Neural progenitor cell (in vitro differentiated cells): ENCODE results near the gene TCF4. TPM values are rescaled to one million over a fixed set of nuclear protein-coding genes. Genes with fewer than 3 reads are reported as not detected.
A peak's percentile ranks its signal among the peaks of the same experiment; 100 is the strongest.

Experiments used
- DNase-seq: peaks from one replicate; pipeline ENCODE4 v3.0.0-alpha.2; 2016; ENCODE audit warnings: low spot score
- H2AFZ ChIP-seq: fragments of 200-600 bp; sonication (generic); replicated peaks from 2 replicates; pipeline ENCODE4 v1.6.1; 2016; ENCODE audit warnings: antibody characterized with exemption
- H3F3A ChIP-seq: fragments of 200-600 bp; sonication (generic); 2 replicates; pipeline ENCODE4 v1.6.1; 2016; ENCODE audit warnings: antibody characterized with exemption, low read depth
- H3K27ac ChIP-seq: fragments of 200-600 bp; sonication (generic); 2 replicates; pipeline ENCODE4 v1.5.1; 2016; ENCODE audit warnings: mild to moderate bottlenecking
- H3K27me3 ChIP-seq: fragments of 200-600 bp; sonication (generic); 2 replicates; pipeline ENCODE4 v1.6.1; 2016; ENCODE audit warnings: mild to moderate bottlenecking, moderate library complexity
- H3K36me3 ChIP-seq: fragments of 200-600 bp; sonication (generic); 2 replicates; pipeline ENCODE4 v1.5.1; 2016
- H3K4me1 ChIP-seq: fragments of 200-600 bp; sonication (generic); 2 replicates; pipeline ENCODE4 v1.6.1; 2016; ENCODE audit warnings: mixed run types
- H3K4me2 ChIP-seq: fragments of 200-600 bp; sonication (generic); 2 replicates; pipeline ENCODE4 v1.6.1; 2016
- H3K4me3 ChIP-seq: fragments of 200-600 bp; sonication (generic); 2 replicates; pipeline ENCODE4 v1.5.1; 2016
- H3K79me2 ChIP-seq: fragments of 200-600 bp; sonication (generic); 2 replicates; pipeline ENCODE4 v1.6.1; 2016; ENCODE audit warnings: low read depth
- H3K9ac ChIP-seq: fragments of 200-600 bp; sonication (generic); 2 replicates; pipeline ENCODE4 v1.6.1; 2016
- H3K9me3 ChIP-seq: fragments of 200-600 bp; sonication (generic); 2 replicates; pipeline ENCODE4 v1.5.1; 2016; ENCODE audit warnings: low read depth
- H4K20me1 ChIP-seq: fragments of 200-600 bp; sonication (generic); 2 replicates; pipeline ENCODE4 v1.6.1; 2016; ENCODE audit warnings: low read depth
- H3K27ac Mint-ChIP-seq: 3 replicates; pipeline ENCODE4 v1.8.0; 2021; ENCODE audit warnings: mixed read lengths
- H3K27me3 Mint-ChIP-seq: 2 replicates; pipeline ENCODE4 v1.8.0; 2022; ENCODE audit warnings: low read depth, mild to moderate bottlenecking, inconsistent platforms, moderate library complexity, mixed read lengths; ENCODE audit not compliant: insufficient read depth
- H3K36me3 Mint-ChIP-seq: 3 replicates; pipeline ENCODE4 v1.8.0; 2021; ENCODE audit warnings: mixed read lengths
- H3K4me1 Mint-ChIP-seq: 3 replicates; pipeline ENCODE4 v1.8.0; 2021; ENCODE audit warnings: mixed read lengths
- H3K4me3 Mint-ChIP-seq: 3 replicates; pipeline ENCODE4 v1.8.0; 2021; ENCODE audit warnings: mild to moderate bottlenecking, moderate library complexity, mixed read lengths
- H3K9me3 Mint-ChIP-seq: 3 replicates; pipeline ENCODE4 v1.8.0; 2020; ENCODE audit warnings: mixed read lengths
- EZH2 ChIP-seq: fragments of 200-600 bp; sonication (generic); IDR thresholded peaks from 2 replicates; pipeline ENCODE4 v1.6.1; 2017; ENCODE audit warnings: antibody characterized with exemption, mild to moderate bottlenecking, moderate library complexity
- EZH2phosphoT487 ChIP-seq: fragments of 200-600 bp; sonication (generic); IDR thresholded peaks from 2 replicates; pipeline ENCODE4 v1.6.1; 2017; ENCODE audit warnings: antibody characterized with exemption
- total RNA-seq: library from RNA; depleted of rRNA; stranded (reverse); fragments of >200 nt; gene quantifications from 2 replicates; pipeline ENCODE4 v1.2.3, GENCODE V29; 2015; ENCODE audit warnings: low replicate concordance
- TF ChIP-seq, protein P1 (sequence below): fragments of 200-600 bp; sonication (generic); IDR thresholded peaks from 2 replicates; pipeline ENCODE4 v1.5.1; 2017; ENCODE audit warnings: antibody characterized with exemption, mild to moderate bottlenecking

TCF4 gene
- total RNA-seq, 1 donor from 2014 or later = 161 TPM

DNA sequence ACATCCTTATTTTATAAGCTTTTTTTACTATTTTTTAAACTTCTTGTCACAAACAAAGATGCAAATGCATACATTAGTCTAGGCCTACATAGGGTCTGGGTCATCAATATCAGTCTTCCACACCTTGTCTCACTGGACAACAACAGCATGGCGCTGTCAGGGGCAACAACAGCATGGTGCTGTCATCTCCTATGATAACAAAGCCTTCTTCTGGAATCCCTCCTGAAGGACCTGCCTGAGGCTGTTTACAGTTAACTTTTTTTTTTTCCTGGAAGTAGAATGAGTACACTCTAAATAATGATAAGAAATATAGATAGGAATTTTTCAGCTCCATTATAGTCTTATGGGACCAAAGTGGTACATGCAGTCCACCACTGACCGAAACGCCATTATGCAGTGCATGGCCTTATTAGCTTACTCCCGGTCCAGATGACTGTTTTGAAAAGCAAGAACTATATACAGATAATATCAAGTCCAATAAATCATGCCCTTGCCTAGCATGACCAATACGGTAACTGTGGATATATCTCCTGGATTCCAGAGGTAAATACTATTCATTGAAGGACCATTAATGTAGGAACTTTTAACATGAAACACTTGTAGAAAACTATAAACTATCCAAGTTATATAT, 38.4 kb downstream of the TCF4 start:
- Histone ChIP-seq H3K4me2 (no peak overlapping the region), H3K36me3 (no peaks in the 10 kb centered on the region), H3K4me3 (no peak overlapping the region), H3F3A (no peaks in the 10 kb centered on the region), H3K9ac (no peak overlapping the region), H3K27me3 (no peaks in the 10 kb centered on the region), H3K9me3 (no peaks in the 10 kb centered on the region), H3K4me1 (peaks cover 22% of the 10 kb centered on the region), H3K27ac (no peak overlapping the region), H4K20me1 (peaks cover 98% of the 10 kb centered on the region), H2AFZ (no peak overlapping the region), H3K79me2 (peaks cover 100% of the 10 kb centered on the region)
- no peak for DNase-seq
- Mint-ChIP-seq H3K27me3 (peaks cover 2% of the 10 kb centered on the region), H3K4me1 (peaks cover 26% of the 10 kb centered on the region), H3K36me3 (peaks cover 24% of the 10 kb centered on the region), H3K4me3 (no peak overlapping the region), H3K9me3 (peaks cover 2% of the 10 kb centered on the region), H3K27ac (no peak overlapping the region)
- TF ChIP-seq, protein P1, sequence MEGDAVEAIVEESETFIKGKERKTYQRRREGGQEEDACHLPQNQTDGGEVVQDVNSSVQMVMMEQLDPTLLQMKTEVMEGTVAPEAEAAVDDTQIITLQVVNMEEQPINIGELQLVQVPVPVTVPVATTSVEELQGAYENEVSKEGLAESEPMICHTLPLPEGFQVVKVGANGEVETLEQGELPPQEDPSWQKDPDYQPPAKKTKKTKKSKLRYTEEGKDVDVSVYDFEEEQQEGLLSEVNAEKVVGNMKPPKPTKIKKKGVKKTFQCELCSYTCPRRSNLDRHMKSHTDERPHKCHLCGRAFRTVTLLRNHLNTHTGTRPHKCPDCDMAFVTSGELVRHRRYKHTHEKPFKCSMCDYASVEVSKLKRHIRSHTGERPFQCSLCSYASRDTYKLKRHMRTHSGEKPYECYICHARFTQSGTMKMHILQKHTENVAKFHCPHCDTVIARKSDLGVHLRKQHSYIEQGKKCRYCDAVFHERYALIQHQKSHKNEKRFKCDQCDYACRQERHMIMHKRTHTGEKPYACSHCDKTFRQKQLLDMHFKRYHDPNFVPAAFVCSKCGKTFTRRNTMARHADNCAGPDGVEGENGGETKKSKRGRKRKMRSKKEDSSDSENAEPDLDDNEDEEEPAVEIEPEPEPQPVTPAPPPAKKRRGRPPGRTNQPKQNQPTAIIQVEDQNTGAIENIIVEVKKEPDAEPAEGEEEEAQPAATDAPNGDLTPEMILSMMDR = no peak
- TF ChIP-seq EZH2phosphoT487 (no peak), EZH2 (no peak)

DNA sequence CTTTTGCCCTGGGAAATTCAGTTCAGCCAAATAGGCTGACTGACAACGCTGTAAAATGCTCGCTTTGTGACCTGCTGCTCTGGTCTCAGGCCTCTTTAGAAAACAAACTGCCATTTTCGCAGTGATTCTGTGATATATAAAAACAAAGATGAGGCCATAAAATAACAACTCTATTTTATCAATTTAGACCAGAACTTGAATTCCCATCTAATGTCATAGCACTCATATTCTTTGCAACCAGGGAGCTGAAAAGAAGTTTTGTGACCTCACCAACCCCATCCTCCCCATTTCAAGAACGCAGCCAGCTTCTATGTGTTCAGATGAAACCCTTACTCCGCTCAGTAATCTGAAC, 40.3 kb downstream of the TCF4 start:
- TF ChIP-seq EZH2phosphoT487 (no peak), EZH2 (no peak)
- TF ChIP-seq, protein P1 = no peak
- Histone ChIP-seq H3K4me3 (no peak overlapping the region), H2AFZ (no peak overlapping the region), H3K9ac (no peak overlapping the region), H3K79me2 (peaks cover 100% of the 10 kb centered on the region), H3K36me3 (no peaks in the 10 kb centered on the region), H3K4me1 (peaks cover 22% of the 10 kb centered on the region), H3K9me3 (no peaks in the 10 kb centered on the region), H3K27ac (no peak overlapping the region), H4K20me1 (peaks cover 98% of the 10 kb centered on the region), H3K4me2 (peak overlapping the region; percentile 12), H3K27me3 (no peaks in the 10 kb centered on the region), H3F3A (no peaks in the 10 kb centered on the region)
- peaks cover 24% of the 10 kb centered on the region for H3K4me1 Mint-ChIP-seq
- no peak for DNase-seq
- H3K4me3 Mint-ChIP-seq = no peak overlapping the region
- peaks cover 2% of the 10 kb centered on the region for H3K27me3 Mint-ChIP-seq
- peak overlapping the region; percentile 62 for H3K27ac Mint-ChIP-seq
- peaks cover 2% of the 10 kb centered on the region for H3K9me3 Mint-ChIP-seq
- H3K36me3 Mint-ChIP-seq = peaks cover 18% of the 10 kb centered on the region

DNA sequence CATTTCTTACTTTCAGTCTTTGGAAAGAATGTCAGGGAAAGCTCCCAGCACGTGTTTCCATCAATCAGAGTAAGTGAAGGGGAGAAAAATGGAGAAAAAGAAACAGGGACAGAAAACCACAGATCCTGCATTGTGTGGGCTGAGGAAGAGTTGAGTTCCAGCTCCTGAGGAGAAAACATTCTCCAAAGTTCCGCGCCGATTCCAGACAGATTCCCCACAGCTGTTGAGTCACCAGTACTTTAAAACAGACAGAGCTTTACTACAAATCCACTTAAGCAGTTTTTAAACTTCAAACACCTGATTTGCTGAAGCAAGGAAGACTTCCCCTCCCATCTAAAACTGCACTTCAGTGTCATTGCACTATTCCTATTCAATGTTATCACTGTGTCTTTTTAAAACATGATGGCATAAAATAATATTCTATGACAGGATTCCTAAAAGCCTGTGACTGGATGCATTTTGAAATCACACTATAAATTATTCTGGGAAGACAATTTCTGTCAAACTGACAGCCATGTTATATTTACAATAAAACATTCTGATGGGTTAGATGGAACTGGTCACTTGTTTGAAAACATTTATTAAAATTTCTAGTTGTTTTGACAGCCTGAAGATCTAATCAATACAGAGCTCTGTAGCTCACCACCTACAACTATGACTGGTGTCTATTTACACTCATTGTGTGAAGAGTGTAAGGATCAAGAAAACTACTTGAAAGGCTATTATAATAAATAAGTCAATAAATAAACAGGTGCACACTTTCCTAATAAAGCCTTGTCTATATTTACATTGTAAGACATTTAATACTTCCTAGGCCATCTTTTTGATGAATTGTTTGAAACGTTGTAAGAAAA, 40.9 kb downstream of the TCF4 start:
- Histone ChIP-seq H3K79me2 (peaks cover 100% of the 10 kb centered on the region), H3K27ac (no peak overlapping the region), H3K4me3 (no peak overlapping the region), H3K9me3 (no peaks in the 10 kb centered on the region), H4K20me1 (peaks cover 98% of the 10 kb centered on the region), H3K27me3 (no peaks in the 10 kb centered on the region), H3F3A (no peaks in the 10 kb centered on the region), H2AFZ (no peak overlapping the region), H3K4me2 (no peak overlapping the region), H3K9ac (no peak overlapping the region), H3K4me1 (peaks cover 22% of the 10 kb centered on the region), H3K36me3 (no peaks in the 10 kb centered on the region)
- Mint-ChIP-seq H3K4me1 (peaks cover 23% of the 10 kb centered on the region), H3K9me3 (peaks cover 2% of the 10 kb centered on the region), H3K27ac (peak overlapping the region; percentile 51), H3K27me3 (peaks cover 2% of the 10 kb centered on the region), H3K36me3 (peaks cover 22% of the 10 kb centered on the region), H3K4me3 (no peak overlapping the region)
- DNase-seq = no peak
- no peak for TF ChIP-seq EZH2phosphoT487
- TF ChIP-seq EZH2 = no peak
- TF ChIP-seq, protein P1 = no peak
